HepG2 (cell line): Measurements from ENCODE around the gene FRMD3.

ENCODE experiments used
- ASH2L ChIP-seq: fragments of 300-600, 200-600 bp; sonication (generic); IDR thresholded peaks from 2 replicates; pipeline ENCODE4 v1.7.0; 2017; ENCODE audit warnings: low read depth, mild to moderate bottlenecking, moderate library complexity, mixed read lengths, low read length; ENCODE audit not compliant: insufficient read length
- KAT7 ChIP-seq: IDR thresholded peaks from 2 replicates; pipeline ENCODE4 v1.6.1; 2018; ENCODE audit warnings: borderline replicate concordance, missing compliant biosample characterization
- KLF6 ChIP-seq: IDR thresholded peaks from 2 replicates; pipeline ENCODE4 v1.8.0; 2016; ENCODE audit warnings: missing biosample characterization, missing genetic modification reagents
- SOX6 ChIP-seq, 2 experiments: fragments of 450-650 bp in 1 of 2; sonication (generic) in 1 of 2; formaldehyde crosslinking in 1 of 2; IDR thresholded peaks; 2 replicates each; pipeline versions ENCODE4 v1.4.0 to v1.6.1; 2017 to 2020; ENCODE audit warnings: antibody characterized with exemption in 1 of 2, mild to moderate bottlenecking in 1 of 2, missing genetic modification reagents in 1 of 2
- TEAD2 ChIP-seq: sonication (generic); formaldehyde crosslinking; IDR thresholded peaks from 2 replicates; pipeline ENCODE4 v1.9.0; 2021; ENCODE audit warnings: missing genetic modification reagents
- ZBTB10 ChIP-seq: sonication (generic); formaldehyde crosslinking; IDR thresholded peaks from 2 replicates; pipeline ENCODE4 v1.4.0; 2020; ENCODE audit warnings: missing genetic modification reagents, borderline replicate concordance
- ZNF558 ChIP-seq: sonication (generic); formaldehyde crosslinking; IDR thresholded peaks from 2 replicates; pipeline ENCODE4 v1.9.0; 2022; ENCODE audit warnings: mild to moderate bottlenecking, missing genetic modification reagents, borderline replicate concordance
- TF ChIP-seq, protein P1 (sequence below): IDR thresholded peaks from 2 replicates; pipeline ENCODE4 v1.6.1; 2012; ENCODE audit warnings: inconsistent platforms
- TF ChIP-seq, protein P2 (sequence below): sonication (generic); formaldehyde crosslinking; IDR thresholded peaks from 2 replicates; pipeline ENCODE4 v1.4.0; 2020; ENCODE audit warnings: low read depth, mild to moderate bottlenecking, missing genetic modification reagents

- TF ChIP-seq KLF6 (CRISPR knock-in tag) (no peak), SOX6 (IDR thresholded peaks at IDR 0.05) (no peak), SOX6 (CRISPR knock-in tag; IDR thresholded peaks at IDR 0.05) (no peak), ASH2L (no peak), ZNF558 (CRISPR knock-in tag) (no peak), TEAD2 (CRISPR knock-in tag) (no peak), KAT7 (CRISPR knock-in tag) (no peak), ZBTB10 (no peak)
- TF ChIP-seq, protein P1, sequence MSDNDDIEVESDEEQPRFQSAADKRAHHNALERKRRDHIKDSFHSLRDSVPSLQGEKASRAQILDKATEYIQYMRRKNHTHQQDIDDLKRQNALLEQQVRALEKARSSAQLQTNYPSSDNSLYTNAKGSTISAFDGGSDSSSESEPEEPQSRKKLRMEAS, result no peak
- TF ChIP-seq, protein P2, sequence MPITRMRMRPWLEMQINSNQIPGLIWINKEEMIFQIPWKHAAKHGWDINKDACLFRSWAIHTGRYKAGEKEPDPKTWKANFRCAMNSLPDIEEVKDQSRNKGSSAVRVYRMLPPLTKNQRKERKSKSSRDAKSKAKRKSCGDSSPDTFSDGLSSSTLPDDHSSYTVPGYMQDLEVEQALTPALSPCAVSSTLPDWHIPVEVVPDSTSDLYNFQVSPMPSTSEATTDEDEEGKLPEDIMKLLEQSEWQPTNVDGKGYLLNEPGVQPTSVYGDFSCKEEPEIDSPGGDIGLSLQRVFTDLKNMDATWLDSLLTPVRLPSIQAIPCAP (CRISPR knock-in tag), result no peak
Observed at GRCh38 chr9:83327750-83328622, 210.2 kb downstream of the FRMD3 start.
